Endodermal cell (in vitro differentiated cells): ENCODE measurements around the gene HOXB2. TPM values are rescaled to one million over a fixed set of nuclear protein-coding genes. Genes with fewer than 3 reads are reported as not detected.
A peak's percentile ranks its signal among the peaks of the same experiment; 100 is the strongest.

Source experiments
- DNase-seq: peaks from one replicate; pipeline ENCODE4 v3.0.0-alpha.2; 2017
- H3K27ac ChIP-seq: 2 replicates; pipeline ENCODE4 v1.5.1; 2013; ENCODE audit warnings: mild to moderate bottlenecking, low read depth, low read length, moderate library complexity
- H3K27me3 ChIP-seq: 2 replicates; pipeline ENCODE4 v1.6.1; 2013; ENCODE audit warnings: mild to moderate bottlenecking, low read length, moderate library complexity; ENCODE audit not compliant: insufficient read depth, control insufficient read depth, poor library complexity, severe bottlenecking
- H3K36me3 ChIP-seq: 2 replicates; pipeline ENCODE4 v1.7.0; 2013; ENCODE audit warnings: mild to moderate bottlenecking, low read length, moderate library complexity; ENCODE audit not compliant: control insufficient read depth, insufficient read depth
- H3K4me1 ChIP-seq: one replicate; pipeline ENCODE4 v1.7.0; 2013; ENCODE audit warnings: low read length; ENCODE audit not compliant: control insufficient read depth, insufficient read depth
- H3K4me3 ChIP-seq: 2 replicates; pipeline ENCODE4 v1.5.1; 2013; ENCODE audit warnings: mild to moderate bottlenecking, low read length, moderate library complexity
- H3K9ac ChIP-seq: 2 replicates; pipeline ENCODE4 v1.6.1; 2013; ENCODE audit warnings: mild to moderate bottlenecking, low read length, moderate library complexity; ENCODE audit not compliant: poor library complexity, severe bottlenecking; ENCODE audit errors: extremely low read depth
- H3K9me3 ChIP-seq: 2 replicates; pipeline ENCODE4 v1.6.1; 2013; ENCODE audit warnings: mild to moderate bottlenecking, low read length, moderate library complexity; ENCODE audit not compliant: control insufficient read depth
- H3K27ac Mint-ChIP-seq: 2 replicates; pipeline ENCODE4 v1.8.0; 2020; ENCODE audit warnings: mixed read lengths
- H3K27me3 Mint-ChIP-seq: 2 replicates; pipeline ENCODE4 v1.8.0; 2021; ENCODE audit warnings: mild to moderate bottlenecking, mixed read lengths; ENCODE audit not compliant: insufficient read depth
- H3K36me3 Mint-ChIP-seq: 2 replicates; pipeline ENCODE4 v1.8.0; 2020; ENCODE audit warnings: low read depth, mixed read lengths
- H3K4me1 Mint-ChIP-seq: 2 replicates; pipeline ENCODE4 v1.8.0; 2020; ENCODE audit warnings: mixed read lengths
- H3K4me3 Mint-ChIP-seq: 2 replicates; pipeline ENCODE4 v1.8.0; 2020; ENCODE audit warnings: mild to moderate bottlenecking, moderate library complexity, mixed read lengths
- H3K9me3 Mint-ChIP-seq: 2 replicates; pipeline ENCODE4 v1.8.0; 2020; ENCODE audit warnings: mild to moderate bottlenecking, mixed read lengths
- WGBS, 2 experiments: methylation state at CpG; one replicate each; pipeline versions ENCODE4 v1.1.5 to v1.1.7; 2013; ENCODE audit warnings: missing lambda C conversion rate in 2 of 2, mixed read lengths in 1 of 2; ENCODE audit not compliant: insufficient coverage in 1 of 2, insufficient read length in 1 of 2; 5-methylcytosine and 5-hydroxymethylcytosine counted together
- total RNA-seq, 2 donors: library from RNA; stranded (reverse); fragmentation: NEBNext Ultra II Directional in 1 of 2; extraction: Animal tissue kit (Norgen Biotek cat#: 25700) in 1 of 2; gene quantifications; 2 replicates in 1 of 2; 3 replicates in 1 of 2; pipeline ENCODE4 v1.2.1, GENCODE V29; 2021
- TF ChIP-seq, protein P1 (sequence below): fragments of 200-600 bp; sonication (generic); conservative IDR thresholded peaks from 2 replicates; pipeline ENCODE4 v1.5.0; 2021; ENCODE audit warnings: antibody characterized with exemption, mild to moderate bottlenecking

The HOXB2 gene
- total RNA-seq, 2 donors from 2014 or later: 0.22 TPM; not detected in 1

DNA sequence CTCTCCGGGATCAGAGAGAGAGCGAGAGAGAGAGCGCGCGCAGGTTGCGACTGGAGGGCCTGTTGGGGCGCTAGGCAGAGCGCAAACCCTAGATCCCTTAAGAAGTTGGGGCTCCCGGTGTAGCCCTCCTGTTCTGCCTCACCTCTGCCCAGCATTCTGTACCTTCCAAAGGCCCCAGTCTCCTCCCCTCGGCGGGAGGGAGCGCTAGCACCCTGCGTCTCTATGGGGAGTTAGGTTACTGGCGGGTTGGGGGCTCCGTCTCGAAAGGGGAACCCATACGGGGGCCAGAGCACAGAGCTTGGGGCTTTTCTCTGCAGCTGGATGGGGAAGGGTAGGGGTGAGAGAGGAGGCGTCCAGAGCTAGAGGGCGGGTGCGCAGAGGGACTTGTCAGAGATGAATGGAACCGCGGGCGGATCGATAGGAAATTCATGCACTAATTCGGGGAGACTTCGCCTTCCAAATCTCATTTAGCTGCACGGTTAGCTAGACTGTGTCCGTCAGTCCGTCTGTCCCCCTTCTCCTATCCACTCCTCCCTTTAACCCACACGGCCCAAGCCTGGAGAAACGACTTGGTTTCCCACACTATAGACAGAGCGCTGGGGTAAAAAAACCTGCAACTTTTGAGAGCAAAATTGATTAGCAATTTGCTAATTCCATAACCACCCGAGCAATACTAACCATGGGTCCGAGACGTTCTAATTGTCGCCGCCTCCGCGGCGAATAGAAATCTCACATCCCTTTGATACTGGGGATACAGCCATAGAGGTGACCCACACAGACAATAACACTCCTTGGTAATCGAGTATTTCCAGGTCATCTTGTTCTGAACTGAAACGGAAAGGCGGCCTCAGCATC, 33.9 kb upstream of the HOXB2 start:
- peaks cover 99% of the 10 kb centered on the region for H3K27me3 ChIP-seq
- no peak overlapping the region for H3K9ac ChIP-seq
- Mint-ChIP-seq H3K9me3 (no peaks in the 10 kb centered on the region), H3K27ac (no peak overlapping the region), H3K36me3 (no peaks in the 10 kb centered on the region), H3K27me3 (peaks cover 71% of the 10 kb centered on the region), H3K4me3 (peak overlapping the region; percentile 44), H3K4me1 (peaks cover 5% of the 10 kb centered on the region)
- no peaks in the 10 kb centered on the region for H3K36me3 ChIP-seq
- H3K4me3 ChIP-seq: peak overlapping the region; percentile 72
- no peaks in the 10 kb centered on the region for H3K9me3 ChIP-seq
- H3K27ac ChIP-seq: no peak overlapping the region
- WGBS, 2 experiments: 4 to 5% methylated on average over 25 to 43 of the region's 43 CpGs
- DNase-seq: peak; percentile 71
- TF ChIP-seq, protein P1, sequence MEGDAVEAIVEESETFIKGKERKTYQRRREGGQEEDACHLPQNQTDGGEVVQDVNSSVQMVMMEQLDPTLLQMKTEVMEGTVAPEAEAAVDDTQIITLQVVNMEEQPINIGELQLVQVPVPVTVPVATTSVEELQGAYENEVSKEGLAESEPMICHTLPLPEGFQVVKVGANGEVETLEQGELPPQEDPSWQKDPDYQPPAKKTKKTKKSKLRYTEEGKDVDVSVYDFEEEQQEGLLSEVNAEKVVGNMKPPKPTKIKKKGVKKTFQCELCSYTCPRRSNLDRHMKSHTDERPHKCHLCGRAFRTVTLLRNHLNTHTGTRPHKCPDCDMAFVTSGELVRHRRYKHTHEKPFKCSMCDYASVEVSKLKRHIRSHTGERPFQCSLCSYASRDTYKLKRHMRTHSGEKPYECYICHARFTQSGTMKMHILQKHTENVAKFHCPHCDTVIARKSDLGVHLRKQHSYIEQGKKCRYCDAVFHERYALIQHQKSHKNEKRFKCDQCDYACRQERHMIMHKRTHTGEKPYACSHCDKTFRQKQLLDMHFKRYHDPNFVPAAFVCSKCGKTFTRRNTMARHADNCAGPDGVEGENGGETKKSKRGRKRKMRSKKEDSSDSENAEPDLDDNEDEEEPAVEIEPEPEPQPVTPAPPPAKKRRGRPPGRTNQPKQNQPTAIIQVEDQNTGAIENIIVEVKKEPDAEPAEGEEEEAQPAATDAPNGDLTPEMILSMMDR: no peak
- peaks cover 3% of the 10 kb centered on the region for H3K4me1 ChIP-seq

DNA sequence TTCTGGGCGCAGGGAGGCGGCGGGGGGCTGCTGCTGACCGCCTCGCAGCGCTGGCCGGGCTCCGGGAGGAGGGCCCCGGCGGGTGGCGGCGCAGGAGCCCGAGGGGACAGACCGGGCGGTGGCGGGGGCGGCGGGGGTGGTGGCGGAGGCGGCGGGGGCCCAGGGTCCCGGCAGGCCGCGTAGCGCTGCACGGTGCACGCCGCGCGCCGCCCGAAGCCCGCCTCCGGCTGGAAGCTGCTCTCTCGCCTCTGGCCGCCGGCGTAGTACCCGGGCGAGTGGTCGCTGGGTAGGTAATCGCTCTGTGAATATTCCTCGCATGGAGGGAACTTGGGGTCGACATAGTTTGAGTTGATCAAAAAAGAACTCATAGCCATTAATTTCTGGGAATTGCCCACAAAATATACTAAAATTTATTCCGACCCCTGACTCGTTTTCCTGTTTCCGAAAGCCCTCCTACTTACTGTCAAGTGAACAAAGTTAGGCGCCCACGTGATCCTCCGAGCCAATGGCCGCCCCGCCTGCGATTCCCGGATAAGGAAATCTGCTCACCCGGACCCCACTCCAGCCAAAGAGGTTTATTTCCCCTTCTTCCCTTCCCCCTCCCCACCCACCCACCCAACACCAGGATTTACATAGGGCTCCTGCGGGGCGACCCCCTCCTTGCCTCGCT, 33.2 kb upstream of the HOXB2 start, which contains the start of gene HOXB4:
Gene HOXB4 (minus strand): TSS at position 405 of the 670 bp plus-strand sequence. CDS start 31 bp downstream, at position 374.
- Mint-ChIP-seq H3K27me3 (peaks cover 63% of the 10 kb centered on the region), H3K4me1 (peaks cover 5% of the 10 kb centered on the region), H3K36me3 (no peaks in the 10 kb centered on the region), H3K27ac (no peak within 1 kb of the TSS), H3K4me3 (peak within 1 kb of the TSS; percentile 44), H3K9me3 (no peaks in the 10 kb centered on the region)
- Histone ChIP-seq H3K9ac (no peak within 1 kb of the TSS), H3K36me3 (no peaks in the 10 kb centered on the region), H3K4me1 (peaks cover 3% of the 10 kb centered on the region), H3K27ac (peak within 1 kb of the TSS; percentile 36), H3K27me3 (peaks cover 99% of the 10 kb centered on the region), H3K9me3 (no peaks in the 10 kb centered on the region), H3K4me3 (peak within 1 kb of the TSS; percentile 72)
- TF ChIP-seq, protein P1: no peak
- 1 to 4% methylated on average over 7 to 58 of the region's 58 CpGs for WGBS, 2 experiments
- peak; percentile 94 for DNase-seq

GRCh38 chr17:48577330-48577945, 32.5 kb upstream of the HOXB2 start:
- peaks cover 57% of the 10 kb centered on the region for H3K27me3 Mint-ChIP-seq
- Histone ChIP-seq H3K9me3 (no peaks in the 10 kb centered on the region), H3K27ac (peak overlapping the region; percentile 36), H3K36me3 (no peaks in the 10 kb centered on the region), H3K27me3 (peaks cover 99% of the 10 kb centered on the region), H3K4me1 (peaks cover 3% of the 10 kb centered on the region), H3K9ac (no peak overlapping the region), H3K4me3 (no peak overlapping the region)
- DNase-seq: no peak
- WGBS, 2 experiments: 0% methylated on average over 6 to 14 of the region's 19 CpGs
- H3K4me1 Mint-ChIP-seq: peaks cover 5% of the 10 kb centered on the region
- TF ChIP-seq, protein P1: no peak
- no peak overlapping the region for H3K27ac Mint-ChIP-seq
- H3K36me3 Mint-ChIP-seq: no peaks in the 10 kb centered on the region
- H3K9me3 Mint-ChIP-seq: no peaks in the 10 kb centered on the region
- peak overlapping the region; percentile 38 for H3K4me3 Mint-ChIP-seq
